CD8-positive, alpha-beta memory T cell (primary cell): ENCODE measurements around the gene CHST11. TPM values are rescaled to one million over a fixed set of nuclear protein-coding genes. Genes with fewer than 3 reads are reported as not detected.

ENCODE experiments used
- CTCF ChIA-PET: fragments of 350-600 bp; sonication (Branson Sonifier 250); formaldehyde crosslinking; loops from one replicate; lab custom pipeline; 2021; ENCODE audit warnings: antibody characterized with exemption; lab: Charles Lee
- POLR2A ChIA-PET: fragments of 350-600 bp; sonication (Branson Sonifier 250); formaldehyde crosslinking; loops from one replicate; lab custom pipeline; 2021; ENCODE audit warnings: antibody characterized with exemption; lab: Charles Lee
- DNase-seq, 5 donors: peaks; one replicate each; pipeline versions ENCODE4 v3.0.0 to v3.0.0-alpha.2; 2020 to 2022; ENCODE audit warnings: mixed read lengths in 1 of 5
- H3K27ac ChIP-seq: one replicate; pipeline ENCODE4 v1.7.0; 2013; ENCODE audit warnings: low read depth, mild to moderate bottlenecking, low read length, moderate library complexity
- H3K27me3 ChIP-seq: 2 replicates; pipeline ENCODE4 v1.7.0; 2013; ENCODE audit warnings: low read length, mild to moderate bottlenecking; ENCODE audit not compliant: insufficient read depth, poor library complexity, severe bottlenecking
- H3K36me3 ChIP-seq: 2 replicates; pipeline ENCODE4 v1.7.0; 2013; ENCODE audit warnings: mild to moderate bottlenecking, low read length, moderate library complexity; ENCODE audit not compliant: insufficient read depth
- H3K4me1 ChIP-seq: 2 replicates; pipeline ENCODE4 v1.7.0; 2013; ENCODE audit warnings: mild to moderate bottlenecking, low read length, moderate library complexity; ENCODE audit not compliant: insufficient read depth
- H3K4me3 ChIP-seq: 2 replicates; pipeline ENCODE4 v1.7.0; 2013; ENCODE audit warnings: mild to moderate bottlenecking, low read length
- H3K9me3 ChIP-seq: 2 replicates; pipeline ENCODE4 v1.7.0; 2013; ENCODE audit warnings: mild to moderate bottlenecking, low read length
- H3K27ac Mint-ChIP-seq, 8 donors: one replicate each; pipeline ENCODE4 v1.8.0; 2020 to 2021; ENCODE audit warnings: mixed read lengths in 8 of 8, mild to moderate bottlenecking in 6 of 8, inconsistent platforms in 3 of 8, moderate library complexity in 3 of 8
- H3K27me3 Mint-ChIP-seq, 2 donors: one replicate each; pipeline ENCODE4 v1.8.0; 2020 to 2021; ENCODE audit warnings: mixed read lengths in 2 of 2, mild to moderate bottlenecking in 1 of 2, moderate library complexity in 1 of 2
- H3K36me3 Mint-ChIP-seq, 3 donors: one replicate each; pipeline ENCODE4 v1.8.0; 2020 to 2021; ENCODE audit warnings: mixed read lengths in 3 of 3, inconsistent platforms in 1 of 3, mild to moderate bottlenecking in 1 of 3
- H3K4me1 Mint-ChIP-seq, 3 donors: one replicate each; pipeline ENCODE4 v1.8.0; 2020 to 2021; ENCODE audit warnings: mixed read lengths in 3 of 3, inconsistent platforms in 1 of 3, mild to moderate bottlenecking in 1 of 3
- H3K4me3 Mint-ChIP-seq, 7 donors: one replicate each; pipeline ENCODE4 v1.8.0; 2020 to 2021; ENCODE audit warnings: mixed read lengths in 7 of 7, mild to moderate bottlenecking in 6 of 7, moderate library complexity in 4 of 7, inconsistent platforms in 2 of 7
- H3K9me3 Mint-ChIP-seq, 5 donors: one replicate each; pipeline ENCODE4 v1.8.0; 2020 to 2022; ENCODE audit warnings: mixed read lengths in 5 of 5, mild to moderate bottlenecking in 3 of 5, moderate library complexity in 2 of 5, inconsistent platforms in 1 of 5
- polyA plus RNA-seq: library from polyadenylated mRNA; unstranded; fragments of 300-500 nt; fragmentation: Illumina TruSeq; gene quantifications from one replicate; pipeline ENCODE4 v1.2.3, GENCODE V29; 2021
- total RNA-seq, 2 experiments: library from RNA; stranded (reverse); gene quantifications; one replicate each; pipeline ENCODE4 v1.2.3, GENCODE V29; 2021

CHST11 gene
- total and polyA plus RNA-seq, 3 experiments from 2014 or later: 47.8 to 76.8 (median 51.5) TPM

DNA sequence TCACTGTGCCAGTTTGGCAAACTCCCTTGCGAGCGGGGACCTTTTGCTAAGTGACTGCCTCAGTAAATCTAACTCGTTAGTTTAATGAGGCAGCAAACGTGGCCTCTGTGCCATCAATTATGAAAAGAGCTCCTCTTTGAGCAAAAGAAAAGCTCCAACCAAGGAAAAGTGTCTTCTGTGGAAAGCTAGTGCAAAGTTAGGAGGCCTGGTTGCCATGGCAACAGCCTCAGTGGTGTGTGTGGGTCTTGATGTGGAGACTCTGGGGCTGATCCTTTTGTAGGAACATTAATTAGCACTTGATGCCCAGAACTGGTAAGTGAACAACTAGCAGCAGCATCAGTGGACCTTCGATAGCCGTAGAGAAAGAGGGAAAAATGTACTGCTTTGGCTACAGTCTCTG is 145.7 kb downstream of the CHST11 start:
- H3K27me3 Mint-ChIP-seq: no peaks in the 10 kb centered on the region
- Histone ChIP-seq H3K4me1 (peaks cover 31% of the 10 kb centered on the region), H3K4me3 (no peak overlapping the region), H3K27me3 (no peaks in the 10 kb centered on the region), H3K9me3 (no peaks in the 10 kb centered on the region), H3K36me3 (no peaks in the 10 kb centered on the region), H3K27ac (no peak overlapping the region)
- POLR2A ChIA-PET: no interaction called here
- CTCF ChIA-PET: no interaction called here
- peaks cover 65 to 92% (median 87%) of the 10 kb centered on the region in 3 donors for H3K4me1 Mint-ChIP-seq
- H3K4me3 Mint-ChIP-seq: no peak overlapping the region
- no peaks in the 10 kb centered on the region for H3K9me3 Mint-ChIP-seq
- H3K27ac Mint-ChIP-seq: peak overlapping the region in 6 of 8 donors; percentile 41 to 90 (median 60)
- H3K36me3 Mint-ChIP-seq: peaks cover 0 to 38% (median 6%) of the 10 kb centered on the region in 3 donors
- no peak for DNase-seq

DNA sequence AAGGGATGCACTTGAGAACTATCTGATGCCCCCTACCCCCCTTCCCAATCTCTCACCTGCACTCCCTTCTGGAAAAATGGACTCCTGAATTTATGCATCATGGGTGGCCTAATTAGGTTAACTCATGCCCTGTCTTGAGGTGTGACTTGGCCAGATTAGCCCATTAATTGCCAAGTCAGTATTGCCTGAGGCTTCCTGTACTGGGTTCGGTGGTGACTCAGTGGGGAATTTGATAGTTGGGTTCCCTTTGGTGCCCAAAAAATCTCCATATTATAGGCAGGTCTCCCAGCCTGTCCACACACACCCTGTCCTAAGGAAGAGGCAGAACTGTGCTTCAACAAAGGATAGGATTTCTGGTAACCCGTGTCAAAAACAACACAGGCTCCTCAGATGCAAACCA is 146.1 kb downstream of the CHST11 start:
- Histone ChIP-seq H3K4me3 (no peak overlapping the region), H3K4me1 (peaks cover 31% of the 10 kb centered on the region), H3K9me3 (no peaks in the 10 kb centered on the region), H3K27me3 (no peaks in the 10 kb centered on the region), H3K36me3 (no peaks in the 10 kb centered on the region), H3K27ac (no peak overlapping the region)
- H3K36me3 Mint-ChIP-seq: peaks cover 0 to 42% (median 6%) of the 10 kb centered on the region in 3 donors
- H3K27ac Mint-ChIP-seq: peak overlapping the region in 7 of 8 donors; percentile 41 to 93 (median 70)
- H3K4me1 Mint-ChIP-seq: peaks cover 68 to 92% (median 85%) of the 10 kb centered on the region in 3 donors
- POLR2A ChIA-PET: no interaction called here
- no peaks in the 10 kb centered on the region for H3K27me3 Mint-ChIP-seq
- no peaks in the 10 kb centered on the region for H3K9me3 Mint-ChIP-seq
- no peak overlapping the region for H3K4me3 Mint-ChIP-seq
- no peak for DNase-seq
- CTCF ChIA-PET: no interaction called here

DNA sequence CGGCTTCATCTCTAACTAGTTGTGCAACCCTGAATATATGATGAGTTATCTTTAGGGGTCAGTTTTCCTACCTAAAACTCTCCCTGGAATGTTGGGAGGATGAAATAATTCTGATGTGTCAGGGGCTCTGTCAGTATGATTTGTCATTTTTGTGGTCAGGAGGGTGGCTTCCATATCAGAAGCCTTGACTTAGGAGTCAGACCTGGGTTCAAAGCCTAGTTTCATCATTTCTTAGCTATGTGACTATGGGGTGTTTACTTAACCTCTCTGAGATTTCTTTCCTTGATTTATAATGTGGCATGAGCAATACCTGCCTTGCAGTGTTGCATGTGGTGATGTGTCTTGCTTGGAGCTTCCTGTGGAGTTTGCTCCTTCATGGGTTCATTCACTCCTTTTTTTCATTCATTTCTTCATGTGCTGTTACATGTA is 146.8 kb downstream of the CHST11 start:
- Histone ChIP-seq H3K4me3 (no peak overlapping the region), H3K27me3 (no peaks in the 10 kb centered on the region), H3K27ac (peak overlapping the region; percentile 51), H3K9me3 (no peaks in the 10 kb centered on the region), H3K4me1 (peaks cover 31% of the 10 kb centered on the region), H3K36me3 (no peaks in the 10 kb centered on the region)
- Mint-ChIP-seq H3K27ac (peak overlapping the region; percentile 41 to 93 (median 86)), H3K4me3 (peak overlapping the region in 5 of 7 donors; percentile 43 to 67 (median 64)), H3K9me3 (no peaks in the 10 kb centered on the region), H3K27me3 (no peaks in the 10 kb centered on the region), H3K36me3 (peaks cover 0 to 45% (median 9%) of the 10 kb centered on the region in 3 donors), H3K4me1 (peaks cover 71 to 92% (median 84%) of the 10 kb centered on the region in 3 donors)
- DNase-seq: no peak
- CTCF ChIA-PET: interaction anchor here (0.6 to 1.4 kb wide), 3 partner anchors 9 to 147 kb away, joined by 3 read pairs; partner anchors contain the start of gene CHST11
- POLR2A ChIA-PET: interaction anchor here (1.5 kb wide), 1 partner anchor 147 kb away, joined by 6 read pairs; the partner anchor contains the start of gene CHST11

DNA sequence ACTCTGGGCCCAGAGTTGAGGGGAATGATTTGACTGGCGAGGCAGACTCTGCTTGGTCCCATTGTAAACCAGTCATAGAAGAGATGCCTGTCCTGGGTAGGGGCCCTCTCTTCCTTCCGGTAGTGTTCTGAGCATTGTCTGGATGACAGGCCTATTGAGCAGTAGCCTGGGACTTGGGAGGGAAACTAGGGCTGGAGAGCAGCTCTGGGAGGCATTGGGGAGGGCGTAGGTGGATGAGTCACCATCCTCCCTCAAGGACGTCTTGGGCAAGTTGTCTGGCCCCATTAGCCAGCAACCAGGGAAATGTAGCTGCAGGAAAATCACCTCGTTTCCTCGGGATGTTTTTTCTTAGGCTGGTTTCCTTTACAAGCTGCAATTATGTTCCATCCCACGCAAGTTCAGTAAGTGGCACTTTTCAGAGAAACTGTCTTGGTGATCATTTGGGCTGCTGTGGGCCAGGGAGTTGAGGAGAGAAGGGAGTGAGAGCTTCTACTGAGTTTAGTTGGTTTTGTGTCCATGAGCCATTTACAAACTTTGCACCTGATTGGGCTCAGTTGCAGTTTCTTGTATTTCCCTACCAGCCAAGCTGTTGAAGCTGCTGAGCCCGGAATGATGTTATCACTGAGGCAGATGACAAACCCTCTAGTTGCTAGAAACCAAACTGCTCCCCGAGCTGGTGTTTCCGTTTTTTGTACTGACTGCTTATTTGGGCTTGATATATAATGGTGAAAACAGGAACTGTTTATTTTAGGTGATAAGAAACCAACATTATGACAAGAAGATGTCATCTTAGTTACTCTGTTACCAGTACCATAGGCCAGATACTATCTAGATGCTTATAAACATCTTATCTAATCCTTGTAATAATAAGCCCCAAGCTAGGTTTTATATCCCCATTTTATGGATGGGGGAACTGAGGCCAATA is 147.6 kb downstream of the CHST11 start:
- H3K27me3 ChIP-seq: no peaks in the 10 kb centered on the region
- peak overlapping the region; percentile 41 to 93 (median 86) for H3K27ac Mint-ChIP-seq
- H3K36me3 Mint-ChIP-seq: peaks cover 0 to 45% (median 9%) of the 10 kb centered on the region in 3 donors
- H3K4me3 Mint-ChIP-seq: peak overlapping the region; percentile 12 to 67 (median 64)
- no peaks in the 10 kb centered on the region for H3K36me3 ChIP-seq
- H3K4me1 ChIP-seq: peaks cover 31% of the 10 kb centered on the region
- peaks cover 76 to 94% (median 89%) of the 10 kb centered on the region in 3 donors for H3K4me1 Mint-ChIP-seq
- peak overlapping the region; percentile 51 for H3K27ac ChIP-seq
- H3K9me3 ChIP-seq: no peaks in the 10 kb centered on the region
- POLR2A ChIA-PET: interaction anchor here (1.5 kb wide), 1 partner anchor 147 kb away, joined by 6 read pairs; the partner anchor contains the start of gene CHST11
- peak in 4 of 5 donors; percentile 4 to 60 (median 24) for DNase-seq
- H3K4me3 ChIP-seq: no peak overlapping the region
- no peaks in the 10 kb centered on the region for H3K27me3 Mint-ChIP-seq
- CTCF ChIA-PET: interaction anchor here (0.6 to 1.4 kb wide), 4 partner anchors 9 to 223 kb away, joined by 3 to 4 read pairs (median 3); partner anchors contain the start of gene CHST11
- no peaks in the 10 kb centered on the region for H3K9me3 Mint-ChIP-seq

DNA sequence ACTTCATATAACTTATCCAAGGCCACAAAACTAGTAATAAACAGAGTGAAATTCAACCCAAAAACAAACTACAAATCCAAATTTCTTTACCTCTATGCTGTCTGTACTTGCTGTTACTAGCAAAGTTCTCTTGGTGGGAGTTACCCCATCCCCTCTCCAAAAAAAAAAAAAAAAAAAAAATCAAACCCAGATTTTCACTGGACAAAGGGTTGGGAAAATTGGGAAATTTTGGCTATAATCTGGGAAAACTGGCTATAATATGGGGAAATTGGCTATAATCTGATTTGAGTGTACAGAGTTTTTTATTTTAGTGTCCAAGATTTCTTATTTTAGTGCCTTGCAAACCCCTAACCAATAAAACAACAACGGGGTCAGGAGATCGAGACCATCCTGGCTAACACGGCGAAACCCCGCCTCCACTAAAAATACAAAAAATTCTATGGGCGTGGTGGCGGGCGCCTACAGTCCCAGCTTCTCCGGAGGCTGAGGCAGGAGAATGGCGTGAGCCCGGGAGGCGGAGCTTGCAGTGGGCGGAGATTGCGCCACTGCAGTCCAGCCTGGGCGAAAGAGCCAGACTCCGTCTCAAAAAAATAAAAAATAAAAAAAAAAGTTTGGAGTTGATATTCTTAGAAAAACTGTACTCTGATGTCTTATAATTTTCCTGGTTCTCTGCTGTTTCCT is 148.4 kb downstream of the CHST11 start:
- H3K4me1 ChIP-seq: peaks cover 31% of the 10 kb centered on the region
- no peak for DNase-seq
- peaks cover 78 to 94% (median 89%) of the 10 kb centered on the region in 3 donors for H3K4me1 Mint-ChIP-seq
- peaks cover 0 to 44% (median 9%) of the 10 kb centered on the region in 3 donors for H3K36me3 Mint-ChIP-seq
- H3K4me3 Mint-ChIP-seq: peak overlapping the region in 1 of 7 donors; percentile 45
- H3K27ac Mint-ChIP-seq: peak overlapping the region; percentile 4 to 93 (median 86)
- H3K9me3 ChIP-seq: no peaks in the 10 kb centered on the region
- CTCF ChIA-PET: interaction anchor here (1.3 kb wide), 1 partner anchor 223 kb away, joined by 4 read pairs; no protein-coding TSS in a partner anchor
- peak overlapping the region; percentile 34 for H3K27ac ChIP-seq
- no peaks in the 10 kb centered on the region for H3K27me3 ChIP-seq
- no peaks in the 10 kb centered on the region for H3K27me3 Mint-ChIP-seq
- POLR2A ChIA-PET: no interaction called here
- H3K36me3 ChIP-seq: no peaks in the 10 kb centered on the region
- no peak overlapping the region for H3K4me3 ChIP-seq
- no peaks in the 10 kb centered on the region for H3K9me3 Mint-ChIP-seq

DNA sequence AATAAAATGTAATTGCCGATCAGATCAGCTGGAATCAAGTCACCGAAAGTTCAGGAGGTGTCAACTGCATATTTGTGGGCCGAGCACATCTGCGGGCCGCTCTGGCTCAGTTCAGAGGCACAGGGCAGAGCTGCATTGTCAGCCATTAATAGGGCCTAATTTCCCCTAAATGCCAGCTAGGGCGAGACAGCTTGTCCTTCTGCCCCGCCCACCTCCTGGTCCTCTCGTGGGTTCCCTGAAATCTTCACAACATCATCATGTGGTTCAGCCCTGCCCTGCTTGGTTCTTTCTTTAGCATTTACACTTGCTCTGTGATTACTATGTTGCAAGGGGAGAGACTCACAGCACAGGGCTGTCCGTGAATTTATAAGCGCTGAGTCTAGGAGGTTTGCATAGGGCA is 148.9 kb downstream of the CHST11 start:
- H3K4me3 Mint-ChIP-seq: peak overlapping the region in 1 of 7 donors; percentile 45
- H3K36me3 Mint-ChIP-seq: peaks cover 0 to 46% (median 9%) of the 10 kb centered on the region in 3 donors
- H3K4me1 ChIP-seq: peaks cover 31% of the 10 kb centered on the region
- CTCF ChIA-PET: interaction anchor here (1.3 kb wide), 1 partner anchor 224 kb away, joined by 4 read pairs; no protein-coding TSS in a partner anchor
- H3K27me3 ChIP-seq: no peaks in the 10 kb centered on the region
- peak overlapping the region in 6 of 8 donors; percentile 26 to 74 (median 50) for H3K27ac Mint-ChIP-seq
- H3K27me3 Mint-ChIP-seq: no peaks in the 10 kb centered on the region
- H3K9me3 Mint-ChIP-seq: no peaks in the 10 kb centered on the region
- POLR2A ChIA-PET: no interaction called here
- no peak overlapping the region for H3K27ac ChIP-seq
- no peak for DNase-seq
- H3K9me3 ChIP-seq: no peaks in the 10 kb centered on the region
- H3K4me3 ChIP-seq: no peak overlapping the region
- no peaks in the 10 kb centered on the region for H3K36me3 ChIP-seq
- H3K4me1 Mint-ChIP-seq: peaks cover 77 to 94% (median 87%) of the 10 kb centered on the region in 3 donors

DNA sequence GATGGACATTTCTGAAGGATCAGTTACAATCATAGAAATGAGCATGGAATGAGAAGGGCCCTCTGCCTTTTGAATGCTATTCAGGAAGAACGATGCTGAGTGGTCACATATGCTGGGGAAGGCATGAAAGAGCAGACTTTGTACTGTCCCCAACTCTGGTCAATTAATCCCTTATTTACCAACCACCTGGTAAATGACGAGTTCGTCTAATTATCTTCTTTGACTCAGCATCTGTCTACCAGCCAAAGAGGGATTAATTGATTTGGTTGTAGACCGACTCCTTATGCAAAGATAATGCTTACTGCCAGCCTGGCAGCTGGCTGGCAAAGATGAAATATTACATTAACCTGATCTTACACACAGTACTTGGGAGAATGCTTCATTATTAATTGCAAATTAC is 152.2 kb downstream of the CHST11 start:
- Histone ChIP-seq H3K36me3 (no peaks in the 10 kb centered on the region), H3K4me1 (peaks cover 11% of the 10 kb centered on the region), H3K4me3 (no peak overlapping the region), H3K27me3 (no peaks in the 10 kb centered on the region), H3K27ac (no peak overlapping the region), H3K9me3 (no peaks in the 10 kb centered on the region)
- Mint-ChIP-seq H3K36me3 (peaks cover 0 to 34% (median 9%) of the 10 kb centered on the region in 3 donors), H3K4me1 (peaks cover 73 to 92% (median 86%) of the 10 kb centered on the region in 3 donors), H3K4me3 (peak overlapping the region in 1 of 7 donors; percentile 6), H3K27me3 (no peaks in the 10 kb centered on the region), H3K27ac (peak overlapping the region in 4 of 8 donors; percentile 19 to 64 (median 38)), H3K9me3 (no peaks in the 10 kb centered on the region)
- ChIA-PET CTCF (no interaction called here), POLR2A (no interaction called here)
- no peak for DNase-seq
